Panc1 (cell line): ENCODE results near the gene TMEM212. TPM values are rescaled to one million over a fixed set of nuclear protein-coding genes. Genes with fewer than 3 reads are reported as not detected.

Source experiments
- ATAC-seq: fragments of 200-7000 bp; cut with Tn5 transposase; 2 replicates; pipeline ENCODE4 v1.9.1; 2020; ENCODE audit warnings: mild to moderate bottlenecking, moderate library complexity
- BruUV-seq: library from RNA; stranded (reverse); fragments of 400-500 nt; replicated peaks from 2 replicates; lab custom pipeline; 2021; lab: Mats Ljungman, UMichigan
- CTCF ChIA-PET: fragments of 300-600 bp; sonication (Branson Sonifier 250); formaldehyde crosslinking; loops from one replicate; lab custom pipeline; 2022; ENCODE audit warnings: antibody characterized with exemption; lab: Charles Lee
- POLR2A ChIA-PET: fragments of 300-600 bp; sonication (Branson Sonifier 250); formaldehyde crosslinking; loops from one replicate; lab custom pipeline; 2022; ENCODE audit warnings: antibody characterized with exemption; lab: Charles Lee
- DNase-seq: peaks from one replicate; pipeline ENCODE4 v3.0.0-alpha.2; 2010; ENCODE audit warnings: low read depth, low spot score
- H3K27ac ChIP-seq: 2 replicates; pipeline ENCODE4 v1.5.1; 2011; ENCODE audit warnings: mild to moderate bottlenecking, low read length, inconsistent platforms
- H3K27me3 ChIP-seq: fragments of 200-500 bp; sonication (Bioruptor generic); 2 replicates; pipeline ENCODE4 v1.6.0; 2014; ENCODE audit warnings: low read length, inconsistent platforms; ENCODE audit not compliant: control insufficient read depth, insufficient read depth
- H3K36me3 ChIP-seq: fragments of 200-500 bp; sonication (Bioruptor generic); 2 replicates; pipeline ENCODE4 v1.5.1; 2014; ENCODE audit warnings: inconsistent platforms, mild to moderate bottlenecking, low read length, moderate library complexity; ENCODE audit not compliant: control insufficient read depth, insufficient read depth
- H3K4me1 ChIP-seq: 2 replicates; pipeline ENCODE4 v1.5.1; 2011; ENCODE audit warnings: inconsistent platforms, mild to moderate bottlenecking, low read length, moderate library complexity; ENCODE audit not compliant: control insufficient read depth, insufficient read depth
- H3K4me3 ChIP-seq, 2 experiments: 2 replicates each; pipeline ENCODE4 v1.5.1; 2011 to 2012; ENCODE audit warnings: low read depth in 2 of 2, low read length in 2 of 2, mild to moderate bottlenecking in 2 of 2, inconsistent platforms in 1 of 2, moderate library complexity in 1 of 2
- H3K9me3 ChIP-seq: fragments of 200-500 bp; sonication (Bioruptor generic); 2 replicates; pipeline ENCODE4 v1.5.1; 2014; ENCODE audit warnings: low read depth, mild to moderate bottlenecking, inconsistent platforms, low read length, moderate library complexity; ENCODE audit not compliant: control insufficient read depth, insufficient read depth
- POLR2AphosphoS5 ChIP-seq: IDR thresholded peaks from 2 replicates; pipeline ENCODE4 v1.6.1; 2012; ENCODE audit warnings: mild to moderate bottlenecking, low read depth, low read length, moderate library complexity
- SIN3A ChIP-seq: IDR thresholded peaks from 2 replicates; pipeline ENCODE4 v1.6.1; 2012; ENCODE audit warnings: low read depth, mild to moderate bottlenecking, low read length, moderate library complexity, borderline replicate concordance; ENCODE audit not compliant: insufficient read depth
- TCF7L2 ChIP-seq: IDR thresholded peaks from 2 replicates; pipeline ENCODE4 v1.6.1; 2011; ENCODE audit warnings: mild to moderate bottlenecking, low read depth, low read length, inconsistent platforms
- in situ Hi-C: cut with HindIII; loops from 2 replicates; pipeline ENCODE4 v1.10.0; 2016; ENCODE audit warnings: low sequenced_read_pairs, low pct_unique_long_range_greater_than_20kb
- intact Hi-C: fragments of 100-400 bp; cut with micrococcal nuclease; formaldehyde crosslinking; loops from one replicate; pipeline ENCODE4 v1.10.0; 2022; ENCODE audit not compliant: unreplicated experiment
- total RNA-seq: library from RNA; stranded (reverse); gene quantifications from one replicate; pipeline ENCODE4 v1.2.1, GENCODE V29; 2021; ENCODE audit not compliant: unreplicated experiment
- TF ChIP-seq, protein P1 (sequence below): fragments of 450-650 bp; IDR thresholded peaks from 2 replicates; pipeline ENCODE4 v1.5.1; 2017; ENCODE audit warnings: mild to moderate bottlenecking
- TF ChIP-seq, protein P2 (sequence below), 2 experiments: IDR thresholded peaks; 2 replicates each; pipeline ENCODE4 v1.6.1; 2011 to 2012; ENCODE audit warnings: low read depth in 2 of 2, control low read depth in 1 of 2, low read length in 1 of 2, mild to moderate bottlenecking in 1 of 2, moderate library complexity in 1 of 2; ENCODE audit not compliant: insufficient read depth in 1 of 2

Gene TMEM212
- total RNA-seq, 1 experiment from 2014 or later = not detected

DNA sequence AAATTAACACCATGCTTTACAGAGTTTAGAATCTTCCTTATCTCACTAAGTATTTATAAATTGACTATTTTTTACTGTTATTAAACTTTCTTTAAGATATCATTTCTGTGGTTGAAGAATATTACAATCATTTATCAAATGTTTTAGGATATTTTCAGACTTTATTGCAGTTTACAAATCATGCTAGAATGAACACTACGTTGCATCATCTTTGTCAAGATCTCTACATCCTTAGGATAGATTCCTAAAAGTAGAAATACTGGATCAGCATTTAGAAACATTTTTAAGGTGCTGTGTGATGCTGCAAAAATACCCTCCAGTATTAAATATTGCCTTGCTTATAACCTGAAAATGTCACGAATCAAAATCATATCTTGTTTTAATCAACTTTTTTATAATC is 30.3 kb upstream of the TMEM212 start:
- peak overlapping the region; percentile 97; the same call in 1 of the 2 replicates for H3K27ac ChIP-seq
- no TSS peak for BruUV-seq
- ChIA-PET POLR2A (no interaction called here), CTCF (interaction anchor here (0.5 kb wide), 1 partner anchor 1079 kb away, joined by 3 read pairs; no protein-coding TSS in a partner anchor)
- intact Hi-C loops (no loop called here), in situ Hi-C loops (no loop called here)
- H3K27me3 ChIP-seq = no peaks in the 10 kb centered on the region
- no peaks in the 10 kb centered on the region for H3K36me3 ChIP-seq
- no peaks in the 10 kb centered on the region for H3K9me3 ChIP-seq
- DNase-seq (no peak), ATAC-seq (no peak)
- no peak overlapping the region for H3K4me3 ChIP-seq
- TF ChIP-seq TCF7L2 = no peak
- TF ChIP-seq, protein P1, sequence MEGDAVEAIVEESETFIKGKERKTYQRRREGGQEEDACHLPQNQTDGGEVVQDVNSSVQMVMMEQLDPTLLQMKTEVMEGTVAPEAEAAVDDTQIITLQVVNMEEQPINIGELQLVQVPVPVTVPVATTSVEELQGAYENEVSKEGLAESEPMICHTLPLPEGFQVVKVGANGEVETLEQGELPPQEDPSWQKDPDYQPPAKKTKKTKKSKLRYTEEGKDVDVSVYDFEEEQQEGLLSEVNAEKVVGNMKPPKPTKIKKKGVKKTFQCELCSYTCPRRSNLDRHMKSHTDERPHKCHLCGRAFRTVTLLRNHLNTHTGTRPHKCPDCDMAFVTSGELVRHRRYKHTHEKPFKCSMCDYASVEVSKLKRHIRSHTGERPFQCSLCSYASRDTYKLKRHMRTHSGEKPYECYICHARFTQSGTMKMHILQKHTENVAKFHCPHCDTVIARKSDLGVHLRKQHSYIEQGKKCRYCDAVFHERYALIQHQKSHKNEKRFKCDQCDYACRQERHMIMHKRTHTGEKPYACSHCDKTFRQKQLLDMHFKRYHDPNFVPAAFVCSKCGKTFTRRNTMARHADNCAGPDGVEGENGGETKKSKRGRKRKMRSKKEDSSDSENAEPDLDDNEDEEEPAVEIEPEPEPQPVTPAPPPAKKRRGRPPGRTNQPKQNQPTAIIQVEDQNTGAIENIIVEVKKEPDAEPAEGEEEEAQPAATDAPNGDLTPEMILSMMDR = no peak
- TF ChIP-seq SIN3A = no peak
- TF ChIP-seq POLR2AphosphoS5 = no peak
- TF ChIP-seq, protein P2, sequence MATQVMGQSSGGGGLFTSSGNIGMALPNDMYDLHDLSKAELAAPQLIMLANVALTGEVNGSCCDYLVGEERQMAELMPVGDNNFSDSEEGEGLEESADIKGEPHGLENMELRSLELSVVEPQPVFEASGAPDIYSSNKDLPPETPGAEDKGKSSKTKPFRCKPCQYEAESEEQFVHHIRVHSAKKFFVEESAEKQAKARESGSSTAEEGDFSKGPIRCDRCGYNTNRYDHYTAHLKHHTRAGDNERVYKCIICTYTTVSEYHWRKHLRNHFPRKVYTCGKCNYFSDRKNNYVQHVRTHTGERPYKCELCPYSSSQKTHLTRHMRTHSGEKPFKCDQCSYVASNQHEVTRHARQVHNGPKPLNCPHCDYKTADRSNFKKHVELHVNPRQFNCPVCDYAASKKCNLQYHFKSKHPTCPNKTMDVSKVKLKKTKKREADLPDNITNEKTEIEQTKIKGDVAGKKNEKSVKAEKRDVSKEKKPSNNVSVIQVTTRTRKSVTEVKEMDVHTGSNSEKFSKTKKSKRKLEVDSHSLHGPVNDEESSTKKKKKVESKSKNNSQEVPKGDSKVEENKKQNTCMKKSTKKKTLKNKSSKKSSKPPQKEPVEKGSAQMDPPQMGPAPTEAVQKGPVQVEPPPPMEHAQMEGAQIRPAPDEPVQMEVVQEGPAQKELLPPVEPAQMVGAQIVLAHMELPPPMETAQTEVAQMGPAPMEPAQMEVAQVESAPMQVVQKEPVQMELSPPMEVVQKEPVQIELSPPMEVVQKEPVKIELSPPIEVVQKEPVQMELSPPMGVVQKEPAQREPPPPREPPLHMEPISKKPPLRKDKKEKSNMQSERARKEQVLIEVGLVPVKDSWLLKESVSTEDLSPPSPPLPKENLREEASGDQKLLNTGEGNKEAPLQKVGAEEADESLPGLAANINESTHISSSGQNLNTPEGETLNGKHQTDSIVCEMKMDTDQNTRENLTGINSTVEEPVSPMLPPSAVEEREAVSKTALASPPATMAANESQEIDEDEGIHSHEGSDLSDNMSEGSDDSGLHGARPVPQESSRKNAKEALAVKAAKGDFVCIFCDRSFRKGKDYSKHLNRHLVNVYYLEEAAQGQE (IDR thresholded peaks at IDR 0.05; ENCODE audit: insufficient read depth in 1 of 2, low read depth in 2 of 2, low read length in 1 of 2) = no peak
- peaks cover 37% of the 10 kb centered on the region for H3K4me1 ChIP-seq

DNA sequence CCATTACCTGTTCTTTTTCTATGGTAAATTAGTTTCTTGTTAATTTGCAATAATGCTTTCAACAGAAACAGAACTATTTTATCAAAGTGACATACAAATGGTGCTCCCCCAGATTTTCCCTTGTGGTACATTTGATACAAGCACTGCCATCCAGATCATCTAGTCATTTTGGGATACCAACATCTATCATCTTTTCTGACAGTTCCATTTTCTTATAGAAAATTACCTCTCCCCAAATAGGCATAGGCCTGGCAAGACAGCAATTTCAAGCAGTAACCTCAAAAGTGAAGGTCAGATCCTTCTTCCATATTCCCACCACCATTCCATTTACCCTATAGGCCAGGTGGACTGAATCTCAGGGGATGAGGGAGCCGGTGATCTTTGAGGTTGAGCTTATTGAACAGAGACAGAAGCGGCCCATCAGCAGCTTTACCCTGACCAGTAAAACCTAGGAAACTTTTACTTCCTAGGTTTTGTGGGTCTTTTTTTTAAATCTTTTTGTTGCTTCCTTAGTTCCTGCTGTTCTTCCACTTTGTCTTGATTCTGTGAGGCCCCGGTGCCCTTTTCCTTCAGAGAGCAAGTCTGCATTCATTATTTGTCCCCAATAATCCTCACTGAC is 29.8 kb upstream of the TMEM212 start:
- POLR2A ChIA-PET = no interaction called here
- no peaks in the 10 kb centered on the region for H3K27me3 ChIP-seq
- no peak for ATAC-seq
- H3K36me3 ChIP-seq = no peaks in the 10 kb centered on the region
- H3K4me3 ChIP-seq = no peak overlapping the region
- H3K9me3 ChIP-seq = no peaks in the 10 kb centered on the region
- no peak for DNase-seq
- BruUV-seq = no TSS peak
- CTCF ChIA-PET = no interaction called here
- H3K27ac ChIP-seq = peak overlapping the region; percentile 97
- in situ Hi-C loops (no loop called here), intact Hi-C loops (no loop called here)
- H3K4me1 ChIP-seq = peaks cover 37% of the 10 kb centered on the region
- TF ChIP-seq, protein P1 = no peak
- TF ChIP-seq, protein P2 (IDR thresholded peaks at IDR 0.05; ENCODE audit: insufficient read depth in 1 of 2, low read depth in 2 of 2, low read length in 1 of 2) = no peak
- TF ChIP-seq POLR2AphosphoS5 (no peak), TCF7L2 (no peak), SIN3A (no peak)
